Measurements from ENCODE around the gene CYSRT1.

CYSRT1 gene

GRCh38 chr9:137189297-137190295, 35.4 kb upstream of the CYSRT1 start:
- DNase-seq (ENCODE audit: extremely low read depth in 1 of 2, low read depth in 1 of 2), result no peak

GRCh38 chr9:137190315-137190856, 34.6 kb upstream of the CYSRT1 start:
- DNase-seq (ENCODE audit: extremely low read depth in 1 of 2, low read depth in 1 of 2), result no peak

- DNase-seq (ENCODE audit: extremely low read depth in 1 of 2, low read depth in 1 of 2), result no peak
These were observed 33.7 kb upstream of the CYSRT1 start for GRCh38 chr9:137191245-137191644.

GRCh38 chr9:137191691-137192447, 33.1 kb upstream of the CYSRT1 start:
- DNase-seq (ENCODE audit: extremely low read depth in 1 of 2, low read depth in 1 of 2), result no peak

- DNase-seq (ENCODE audit: extremely low read depth in 1 of 2, low read depth in 1 of 2), result no peak
These were observed 32.6 kb upstream of the CYSRT1 start for GRCh38 chr9:137192448-137192780.

- DNase-seq (ENCODE audit: extremely low read depth in 1 of 2, low read depth in 1 of 2), result no peak
These were observed 32.1 kb upstream of the CYSRT1 start for GRCh38 chr9:137192859-137193258.

- DNase-seq (ENCODE audit: extremely low read depth in 1 of 2, low read depth in 1 of 2), result no peak
These were observed 31.2 kb upstream of the CYSRT1 start for GRCh38 chr9:137193771-137194170.

- DNase-seq (ENCODE audit: extremely low read depth in 1 of 2, low read depth in 1 of 2), result no peak
These were observed 30.6 kb upstream of the CYSRT1 start for GRCh38 chr9:137194388-137194787.

- no peak for DNase-seq (ENCODE audit: extremely low read depth in 1 of 2, low read depth in 1 of 2)
These were observed 30.1 kb upstream of the CYSRT1 start for GRCh38 chr9:137194909-137195308.

GRCh38 chr9:137195525-137196220, 29.3 kb upstream of the CYSRT1 start:
- no peak for DNase-seq (ENCODE audit: extremely low read depth in 1 of 2, low read depth in 1 of 2)

GRCh38 chr9:137198051-137198901, 26.7 kb upstream of the CYSRT1 start:
- no peak for DNase-seq (ENCODE audit: extremely low read depth in 1 of 2, low read depth in 1 of 2)

GRCh38 chr9:137198902-137199283, 26.1 kb upstream of the CYSRT1 start:
- DNase-seq (ENCODE audit: extremely low read depth in 1 of 2, low read depth in 1 of 2), result no peak

GRCh38 chr9:137199411-137200121, 25.4 kb upstream of the CYSRT1 start:
- DNase-seq (ENCODE audit: extremely low read depth in 1 of 2, low read depth in 1 of 2), result no peak

GRCh38 chr9:137200311-137201204, 24.4 kb upstream of the CYSRT1 start, which contains the start of gene TPRN:
Gene TPRN (minus strand): TSS chr9:137200741. CDS start chr9:137200711, 30 bp downstream.
- DNase-seq (ENCODE audit: extremely low read depth in 1 of 2, low read depth in 1 of 2), result peak; percentile 95 to 96

GRCh38 chr9:137201205-137201868, 23.6 kb upstream of the CYSRT1 start:
- DNase-seq (ENCODE audit: extremely low read depth in 1 of 2, low read depth in 1 of 2), result no peak

- DNase-seq (ENCODE audit: extremely low read depth in 1 of 2, low read depth in 1 of 2), result no peak
These were observed 22.0 kb upstream of the CYSRT1 start for GRCh38 chr9:137202966-137203365.

- DNase-seq (ENCODE audit: extremely low read depth in 1 of 2, low read depth in 1 of 2), result no peak
These were observed 20.2 kb upstream of the CYSRT1 start for GRCh38 chr9:137204731-137205125.
